K562 (cell line): Measurements from ENCODE around the gene CENPA. TPM values are rescaled to one million over a fixed set of nuclear protein-coding genes. Genes with fewer than 3 reads are reported as not detected.
A peak's percentile ranks its signal among the peaks of the same experiment; 100 is the strongest.

Source experiments
- ATAC-seq: fragments of 200-7000 bp; cut with Tn5 transposase; 3 replicates; pipeline ENCODE4 v1.9.1; 2020; ENCODE audit warnings: moderate library complexity
- BruUV-seq: library from RNA; stranded (reverse); fragments of 400-500 nt; replicated peaks from 2 replicates; lab custom pipeline; 2021; lab: Mats Ljungman, UMichigan
- CTCF ChIA-PET: fragments of 300-600 bp; formaldehyde crosslinking; extraction: SDS; loops from one replicate; lab custom pipeline; 2021; ENCODE audit warnings: low intra/inter-chr PET ratio; lab: Yijun Ruan, JAX
- POLR2A ChIA-PET: fragments of 300-600, 350-650 bp; sonication (Branson Sonifier 250); formaldehyde crosslinking; extraction: SDS; loops from one replicate; lab custom pipeline; 2021; ENCODE audit warnings: antibody characterized with exemption, inconsistent platforms; lab: Yijun Ruan, JAX
- DNase-seq, 4 experiments: peaks; one replicate each; pipeline versions ENCODE4 v3.0.0 to v3.0.0-alpha.2; 2011 to 2018; ENCODE audit warnings: low spot score in 3 of 4, mixed read lengths in 3 of 4; ENCODE audit errors: extremely low read depth in 1 of 4
- FAIRE-seq: peaks from 2 replicates; lab custom pipeline; 2011; peaks lifted over from hg19 to GRCh38; lab: Jason Lieb, UNC
- H2AFZ ChIP-seq: 2 replicates; pipeline ENCODE4 v1.6.0; 2011; ENCODE audit warnings: low read depth, low read length, control low read depth, inconsistent platforms
- H3K27ac ChIP-seq: fragments of 200-600 bp; 3 replicates; pipeline ENCODE4 v1.8.0; 2011; ENCODE audit warnings: low read depth, mild to moderate bottlenecking, control low read depth, inconsistent platforms, low read length, moderate library complexity, mixed read lengths; ENCODE audit errors: extremely low read depth
- H3K27me3 ChIP-seq, 2 experiments: fragments of 300-600 bp in 1 of 2; 2 replicates in 1 of 2; 3 replicates in 1 of 2; pipeline versions ENCODE4 v1.6.0 to v1.8.0; 2011; ENCODE audit warnings: inconsistent platforms in 2 of 2, low read length in 2 of 2, mild to moderate bottlenecking in 1 of 2, mixed read lengths in 1 of 2, moderate library complexity in 1 of 2; ENCODE audit not compliant: control insufficient read depth in 2 of 2, insufficient read depth in 2 of 2
- H3K36me3 ChIP-seq: fragments of 300-600 bp; 3 replicates; pipeline ENCODE4 v1.8.0; 2011; ENCODE audit warnings: mild to moderate bottlenecking, low read length, inconsistent platforms; ENCODE audit not compliant: control insufficient read depth, insufficient read depth
- H3K4me1 ChIP-seq, 2 experiments: fragments of 200-600 bp in 1 of 2; replicated peaks in 1 of 2; 2 replicates in 1 of 2; 3 replicates in 1 of 2; pipeline versions ENCODE4 v1.5.1 to v1.8.0; 2011; ENCODE audit warnings: inconsistent platforms in 2 of 2, low read length in 2 of 2, mild to moderate bottlenecking in 1 of 2, mixed read lengths in 1 of 2, moderate library complexity in 1 of 2; ENCODE audit not compliant: control insufficient read depth in 2 of 2, insufficient read depth in 2 of 2
- H3K4me2 ChIP-seq: 2 replicates; pipeline ENCODE4 v1.6.1; 2011; ENCODE audit warnings: low read length, control low read depth, inconsistent platforms, mixed read lengths; ENCODE audit not compliant: insufficient read depth
- H3K4me3 ChIP-seq: fragments of 200-600 bp; sonication (generic), shearing (Covaris generic); 2 replicates; pipeline ENCODE4 v1.5.1; 2016; ENCODE audit warnings: control low read depth, inconsistent platforms
- H3K79me2 ChIP-seq: fragments of 200-600 bp; 3 replicates; pipeline ENCODE4 v1.8.0; 2011; ENCODE audit warnings: low read length, inconsistent platforms; ENCODE audit not compliant: control insufficient read depth, insufficient read depth
- H3K9ac ChIP-seq, 2 experiments: 2 replicates each; pipeline versions ENCODE4 v1.6.0 to v1.6.1; 2011; ENCODE audit warnings: low read depth in 2 of 2, low read length in 2 of 2, control low read depth in 1 of 2, inconsistent platforms in 1 of 2, mild to moderate bottlenecking in 1 of 2, mixed read lengths in 1 of 2; ENCODE audit not compliant: insufficient read depth in 1 of 2
- H3K9me1 ChIP-seq: one replicate; pipeline ENCODE4 v1.6.0; 2011; ENCODE audit warnings: inconsistent platforms, mild to moderate bottlenecking, low read length, moderate library complexity; ENCODE audit not compliant: control insufficient read depth, insufficient read depth
- H3K9me3 ChIP-seq: replicated peaks from 2 replicates; pipeline ENCODE4 v1.5.1; 2011; ENCODE audit warnings: low read depth, low read length, inconsistent platforms; ENCODE audit not compliant: control insufficient read depth, insufficient read depth
- H4K20me1 ChIP-seq: replicated peaks from 2 replicates; pipeline ENCODE4 v1.6.1; 2011; ENCODE audit warnings: low read length, inconsistent platforms, mixed read lengths; ENCODE audit not compliant: control insufficient read depth, insufficient read depth
- RAD51 ChIP-seq: fragments of 450-650 bp; IDR thresholded peaks from 2 replicates; pipeline ENCODE4 v1.7.1; 2016; ENCODE audit warnings: low read depth, mild to moderate bottlenecking, borderline replicate concordance
- SAP30 ChIP-seq: fragments of 200-600 bp; sonication (generic); IDR thresholded peaks from 2 replicates; pipeline ENCODE4 v1.6.1; 2012; ENCODE audit warnings: borderline replicate concordance, low read depth, mild to moderate bottlenecking, moderate library complexity, low read length, control low read depth, inconsistent platforms; ENCODE audit not compliant: insufficient read depth, poor library complexity, severe bottlenecking
- ZBTB1 ChIP-seq: sonication (generic); formaldehyde crosslinking; IDR thresholded peaks from 2 replicates; pipeline ENCODE4 v1.8.1; 2023; ENCODE audit warnings: missing genetic modification reagents, low read depth, mild to moderate bottlenecking, borderline replicate concordance
- WGBS: fragments of 100-300 bp; shearing (Covaris generic); methylation state at CpG from one replicate; pipeline ENCODE4 v1.1.6; 2016; ENCODE audit warnings: low coverage, mixed read lengths; ENCODE audit not compliant: insufficient coverage; ENCODE audit errors: missing lambda C conversion rate; 5-methylcytosine and 5-hydroxymethylcytosine counted together
- in situ Hi-C: fragments of 300-500 bp; cut with MboI; formaldehyde crosslinking; loops from 4 replicates; pipeline ENCODE4 v1.15.0; 2018; ENCODE audit warnings: inconsistent platforms, mixed read lengths
- intact Hi-C: fragments of 100-400 bp; cut with micrococcal nuclease; formaldehyde crosslinking; loops from 2 replicates; pipeline ENCODE4 v1.14.2; 2022
- polyA plus RNA-seq, 8 experiments: library from polyadenylated mRNA; depleted of rRNA in 4 of 8; stranded (reverse) in 5 of 8; unstranded in 3 of 8; fragments of >200 nt; fragmentation: Nextera tagmentation in 2 of 8; fragmentation: Illumina TruSeq in 1 of 8; extraction: Ambion mirVana in 2 of 8; extraction: Trizol in 1 of 8; gene quantifications; 2 replicates each; pipeline versions ENCODE4 v1.2.1 to v1.2.3, GENCODE V29; 2011 to 2014; ENCODE audit warnings: inconsistent platforms in 1 of 8, missing spikeins in 1 of 8
- total RNA-seq, 7 experiments: library from RNA; depleted of rRNA in 6 of 7; stranded (reverse); fragments of >200 nt in 6 of 7; fragmentation: Illumina TruSeq in 2 of 7; extraction: Trizol in 2 of 7; gene quantifications; 2 replicates each; pipeline versions ENCODE4 v1.2.1 to v1.2.3, GENCODE V29; 2011 to 2021; ENCODE audit warnings: low replicate concordance in 1 of 7
- TF ChIP-seq, protein P1 (sequence below): fragments of 250-450 bp; sonication (Bioruptor Pico); IDR thresholded peaks from 2 replicates; pipeline ENCODE4 v1.5.0; 2020; ENCODE audit warnings: mild to moderate bottlenecking
- TF ChIP-seq, protein P2 (sequence below): fragments of 450-650 bp; formaldehyde crosslinking; IDR thresholded peaks from 2 replicates; pipeline ENCODE4 v1.4.0; 2020; ENCODE audit warnings: mild to moderate bottlenecking, mixed read lengths

Gene CENPA
- total and polyA plus RNA-seq, 9 of the 15 experiments (the other 6 are each of a cell fraction or from before 2014, with no cell fraction given) = 11.3 to 61.7 (median 44.7) TPM

DNA sequence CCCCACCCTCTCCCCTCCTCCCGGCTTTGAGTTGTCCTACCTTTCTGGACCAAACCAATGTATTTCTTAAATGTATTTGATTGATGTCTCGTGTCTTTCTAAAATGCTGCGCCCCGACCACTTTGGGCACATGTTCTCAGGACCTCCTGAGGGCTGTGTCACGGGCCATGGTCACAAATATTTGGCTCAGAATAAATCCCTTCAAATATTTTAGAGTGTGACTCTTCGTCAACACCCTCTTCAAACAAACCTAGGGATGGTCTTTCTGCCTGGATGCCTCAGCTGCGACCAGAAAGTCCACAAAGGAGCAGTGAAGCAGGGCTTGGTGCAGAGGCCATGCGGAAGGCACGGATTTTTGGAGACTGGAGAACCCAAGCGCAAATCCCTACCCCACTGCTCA is 22.8 kb upstream of the CENPA start:
- Histone ChIP-seq H3K4me1 (peaks cover 38 to 45% of the 10 kb centered on the region in 2 experiments), H2AFZ (no peak overlapping the region), H3K9me1 (no peaks in the 10 kb centered on the region), H3K27ac (no peak overlapping the region), H3K36me3 (peaks cover 20% of the 10 kb centered on the region; the same call in 2 of the 3 replicates), H3K4me2 (peak overlapping the region; percentile 98; the same call in 1 of the 2 replicates), H3K27me3 (no peaks in the 10 kb centered on the region), H3K4me3 (0 out of 2 replicates have a peak overlapping the region, but pooled peaks have one; percentile 95), H3K9me3 (no peaks in the 10 kb centered on the region), H4K20me1 (no peaks in the 10 kb centered on the region; the same call in 1 of the 2 replicates), H3K79me2 (peaks cover 41% of the 10 kb centered on the region), H3K9ac (peak overlapping the region in 1 of 2 experiments; percentile 98; a peak in 1 of 4 replicates)
- no peak for DNase-seq
- ChIA-PET CTCF (no interaction called here), POLR2A (interaction anchor here (1.4 kb wide), 1 partner anchor 9 kb away, joined by 5 read pairs; no protein-coding TSS in a partner anchor)
- intact Hi-C loops = loop anchor here (10.0 kb wide), 1 partner anchor 252 kb away; no protein-coding TSS in a partner anchor
- FAIRE-seq = no peak
- BruUV-seq = TSS peak; percentile 86
- 86% methylated on average over 10 of the region's 10 CpGs for WGBS
- ATAC-seq = no peak
- TF ChIP-seq, protein P1, sequence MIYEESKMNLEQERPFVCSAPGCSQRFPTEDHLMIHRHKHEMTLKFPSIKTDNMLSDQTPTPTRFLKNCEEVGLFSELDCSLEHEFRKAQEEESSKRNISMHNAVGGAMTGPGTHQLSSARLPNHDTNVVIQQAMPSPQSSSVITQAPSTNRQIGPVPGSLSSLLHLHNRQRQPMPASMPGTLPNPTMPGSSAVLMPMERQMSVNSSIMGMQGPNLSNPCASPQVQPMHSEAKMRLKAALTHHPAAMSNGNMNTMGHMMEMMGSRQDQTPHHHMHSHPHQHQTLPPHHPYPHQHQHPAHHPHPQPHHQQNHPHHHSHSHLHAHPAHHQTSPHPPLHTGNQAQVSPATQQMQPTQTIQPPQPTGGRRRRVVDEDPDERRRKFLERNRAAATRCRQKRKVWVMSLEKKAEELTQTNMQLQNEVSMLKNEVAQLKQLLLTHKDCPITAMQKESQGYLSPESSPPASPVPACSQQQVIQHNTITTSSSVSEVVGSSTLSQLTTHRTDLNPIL (CRISPR knock-in tag) = no peak
- TF ChIP-seq RAD51 (no peak), SAP30 (no peak), ZBTB1 (CRISPR knock-in tag) (no peak)
- TF ChIP-seq, protein P2, sequence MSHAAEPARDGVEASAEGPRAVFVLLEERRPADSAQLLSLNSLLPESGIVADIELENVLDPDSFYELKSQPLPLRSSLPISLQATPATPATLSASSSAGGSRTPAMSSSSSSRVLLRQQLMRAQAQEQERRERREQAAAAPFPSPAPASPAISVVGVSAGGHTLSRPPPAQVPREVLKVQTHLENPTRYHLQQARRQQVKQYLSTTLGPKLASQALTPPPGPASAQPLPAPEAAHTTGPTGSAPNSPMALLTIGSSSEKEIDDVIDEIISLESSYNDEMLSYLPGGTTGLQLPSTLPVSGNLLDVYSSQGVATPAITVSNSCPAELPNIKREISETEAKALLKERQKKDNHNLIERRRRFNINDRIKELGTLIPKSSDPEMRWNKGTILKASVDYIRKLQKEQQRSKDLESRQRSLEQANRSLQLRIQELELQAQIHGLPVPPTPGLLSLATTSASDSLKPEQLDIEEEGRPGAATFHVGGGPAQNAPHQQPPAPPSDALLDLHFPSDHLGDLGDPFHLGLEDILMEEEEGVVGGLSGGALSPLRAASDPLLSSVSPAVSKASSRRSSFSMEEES (CRISPR knock-in tag) = no peak
- in situ Hi-C loops = no loop called here
